ENCODE data around the gene GIPC1. TPM values are rescaled to one million over a fixed set of nuclear protein-coding genes. Genes with fewer than 3 reads are reported as not detected.

Gene GIPC1
- polyA plus RNA-seq, 1 of the 3 experiments (the other 2 are of a cell fraction), result 144 TPM

GRCh38 chr19:14528419-14529253 is 32.7 kb upstream of the GIPC1 start:
- Histone ChIP-seq H3F3A (replicated peaks; ENCODE audit: insufficient read depth) (peaks cover 25% of the 10 kb centered on the region), H3K9me3 (no peaks in the 10 kb centered on the region), H3K27ac (ENCODE audit: low read depth in 2 of 2, low read length in 1 of 2) (peak overlapping the region; percentile 18 to 52; a peak in 2 of 4 replicates), H3K4me3 (ENCODE audit: low read depth in 2 of 2, low read length in 1 of 2) (peak overlapping the region; percentile 75), H3K9me2 (no peaks in the 10 kb centered on the region), H3K4me1 (ENCODE audit: control insufficient read depth in 1 of 2, insufficient read depth in 2 of 2, low read depth in 1 of 2, low read length in 1 of 2) (peaks cover 8 to 12% of the 10 kb centered on the region in 2 experiments; a peak in 3 of 4 replicates), H3K27me3 (ENCODE audit: insufficient read depth) (no peaks in the 10 kb centered on the region), H3K4me2 (peak overlapping the region; percentile 81), H3K79me2 (ENCODE audit: insufficient read depth) (peaks cover 40% of the 10 kb centered on the region), H4K20me1 (ENCODE audit: insufficient read depth) (no peaks in the 10 kb centered on the region), H3K9ac (peak overlapping the region; percentile 62), H2AFZ (ENCODE audit: low read depth) (peak overlapping the region; percentile 92), H3K36me3 (replicated peaks in 1 of 2; ENCODE audit: control insufficient read depth in 1 of 2, insufficient read depth in 2 of 2, low read length in 1 of 2) (no peaks in the 10 kb centered on the region)
- POLR2A ChIA-PET, result interaction anchor here (1.0 kb wide), 1 partner anchor 10 kb away, joined by 3 read pairs; no protein-coding TSS in a partner anchor
- DNase-seq, result no peak
- CTCF ChIA-PET, result interaction anchor here (0.6 to 0.9 kb wide), 2 partner anchors 49 to 1690 kb away, joined by 3 read pairs; no protein-coding TSS in a partner anchor
- TF ChIP-seq PBX3 (IDR thresholded peaks at IDR 0.05) (no peak), RXRA (IDR thresholded peaks at IDR 0.05; ENCODE audit: borderline replicate concordance, low read depth) (no peak), USF1 (IDR thresholded peaks at IDR 0.05; ENCODE audit: borderline replicate concordance, low read depth) (0 out of 2 replicates have a peak, but pooled peaks have one; percentile 14)
- WGBS (ENCODE audit: low lambda C conversion rate), result 18% methylated on average over 32 of the region's 39 CpGs

GRCh38 chr19:14526423-14526822 is 30.5 kb upstream of the GIPC1 start:
- Histone ChIP-seq H3K9me3 (no peaks in the 10 kb centered on the region), H3K4me2 (no peak overlapping the region), H3K36me3 (replicated peaks in 1 of 2; ENCODE audit: control insufficient read depth in 1 of 2, insufficient read depth in 2 of 2, low read length in 1 of 2) (no peaks in the 10 kb centered on the region), H3K27me3 (ENCODE audit: insufficient read depth) (no peaks in the 10 kb centered on the region), H3K27ac (ENCODE audit: low read depth in 2 of 2, low read length in 1 of 2) (no peak overlapping the region), H3F3A (replicated peaks; ENCODE audit: insufficient read depth) (peaks cover 25% of the 10 kb centered on the region), H3K4me3 (ENCODE audit: low read depth in 2 of 2, low read length in 1 of 2) (no peak overlapping the region), H3K9me2 (no peaks in the 10 kb centered on the region), H2AFZ (ENCODE audit: low read depth) (no peak overlapping the region), H4K20me1 (ENCODE audit: insufficient read depth) (no peaks in the 10 kb centered on the region), H3K4me1 (ENCODE audit: control insufficient read depth in 1 of 2, insufficient read depth in 2 of 2, low read depth in 1 of 2, low read length in 1 of 2) (peaks cover 4 to 21% of the 10 kb centered on the region in 2 experiments; a peak in 3 of 4 replicates), H3K79me2 (ENCODE audit: insufficient read depth) (peaks cover 18% of the 10 kb centered on the region), H3K9ac (no peak overlapping the region)
- POLR2A ChIA-PET, result no interaction called here
- CTCF ChIA-PET, result interaction anchor here (0.8 to 1.5 kb wide), 4 partner anchors 8 to 30 kb away, joined by 3 to 4 read pairs (median 3); no protein-coding TSS in a partner anchor
- TF ChIP-seq CHD2 (IDR thresholded peaks at IDR 0.05; ENCODE audit: low read length, partially characterized antibody), result no peak
- TF ChIP-seq ZBTB33 (IDR thresholded peaks at IDR 0.05; ENCODE audit: borderline replicate concordance, low read depth), result no peak
- no peak for DNase-seq
- 68% methylated on average over 4 of the region's 4 CpGs for WGBS (ENCODE audit: low lambda C conversion rate)
